MV-4-11 (cell line): ENCODE results near the gene ULK4.
"Not testable (repeated sequence)": the region's sequence is repeated elsewhere in the genome, so short reads cannot be mapped to it uniquely, and the experiment has no call there.

Experiments used
- DNase-seq: peaks from one replicate; lab custom pipeline; 2025; lab: John Stamatoyannopoulos, UW

Gene ULK4

DNA sequence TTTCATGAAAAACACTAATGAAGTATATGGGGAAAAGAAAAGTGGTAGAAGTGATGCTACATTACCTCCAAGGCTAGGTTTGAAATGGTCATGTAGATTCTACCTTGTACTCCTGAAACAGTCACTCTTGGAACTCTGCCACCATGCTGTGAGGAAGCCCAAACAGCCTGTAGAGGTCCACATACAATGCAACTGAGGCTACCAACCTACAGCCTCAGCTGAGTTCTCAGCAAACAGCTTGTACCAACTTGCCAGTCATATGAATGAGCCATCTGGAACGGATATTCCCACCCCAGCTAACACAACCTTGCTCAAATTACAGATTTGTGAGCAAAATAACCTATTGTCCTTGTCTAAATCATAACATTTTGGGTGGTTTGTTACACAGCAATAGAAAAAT lies 193.5 kb downstream of the ULK4 start:
- DNase-seq, result no peak

GRCh38 chr3:41762867-41763266 lies 199.0 kb downstream of the ULK4 start:
- not testable (repeated sequence) for DNase-seq

DNA sequence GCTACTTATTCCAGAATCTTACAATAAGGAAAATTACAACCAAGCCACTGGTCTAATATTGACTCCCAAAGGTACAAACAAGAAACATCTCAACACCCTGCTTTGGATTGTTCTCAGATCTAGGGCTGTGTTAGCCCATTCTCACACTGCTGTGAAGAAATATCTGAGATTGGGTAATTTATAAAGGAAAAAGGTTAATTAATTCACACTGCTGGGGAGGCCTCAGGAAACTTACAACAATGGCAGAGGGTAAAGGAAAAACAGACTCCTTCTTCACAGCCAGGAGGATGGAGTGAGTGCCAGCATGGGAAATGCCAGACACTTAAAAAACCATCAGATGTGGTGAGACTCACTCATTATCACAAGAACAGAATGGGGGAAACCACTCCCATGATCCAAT lies 208.3 kb downstream of the ULK4 start:
- DNase-seq, result no peak

DNA sequence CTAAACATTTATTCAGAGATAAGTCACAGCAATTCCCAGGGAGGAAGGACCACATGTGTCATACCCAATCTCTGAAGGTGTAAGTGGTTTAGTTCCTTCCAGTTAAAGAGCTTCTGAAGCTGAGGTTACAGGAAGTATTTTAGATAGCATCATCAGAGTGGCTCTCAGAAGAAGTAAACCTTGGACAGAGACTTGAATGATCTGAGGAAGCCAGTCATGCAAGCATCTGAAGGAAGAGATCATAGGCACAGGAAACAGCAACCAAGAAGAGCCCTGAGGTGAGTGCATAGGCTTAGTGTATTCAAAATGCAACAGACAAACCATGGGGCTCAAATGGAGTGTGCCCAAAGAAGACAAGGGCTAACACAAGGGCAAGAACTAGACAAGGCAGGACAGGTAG lies 210.3 kb downstream of the ULK4 start:
- no peak for DNase-seq

- DNase-seq, result no peak
Measured at GRCh38 chr3:41749988-41750387, 211.9 kb downstream of the ULK4 start.

DNA sequence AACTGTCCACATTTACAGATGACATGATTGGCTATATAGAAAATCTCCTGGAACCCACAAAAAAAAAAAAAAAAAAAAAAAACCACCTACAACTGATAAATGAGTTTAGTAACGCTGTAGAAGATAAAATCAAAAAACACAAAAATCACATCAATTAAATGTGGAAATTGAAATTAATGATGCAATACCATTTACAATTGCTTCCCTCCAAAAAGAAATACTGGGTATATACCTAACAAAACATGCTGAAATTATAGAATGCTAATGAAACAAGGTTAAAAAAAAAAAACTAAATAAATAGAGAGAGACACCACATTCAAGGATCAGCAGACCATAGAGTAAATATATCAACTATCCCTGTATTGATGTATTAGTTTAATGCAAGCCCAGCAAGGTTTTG lies 215.7 kb downstream of the ULK4 start:
- no peak for DNase-seq

- DNase-seq, result no peak
Measured at GRCh38 chr3:41742121-41742520, 219.8 kb downstream of the ULK4 start.

DNA sequence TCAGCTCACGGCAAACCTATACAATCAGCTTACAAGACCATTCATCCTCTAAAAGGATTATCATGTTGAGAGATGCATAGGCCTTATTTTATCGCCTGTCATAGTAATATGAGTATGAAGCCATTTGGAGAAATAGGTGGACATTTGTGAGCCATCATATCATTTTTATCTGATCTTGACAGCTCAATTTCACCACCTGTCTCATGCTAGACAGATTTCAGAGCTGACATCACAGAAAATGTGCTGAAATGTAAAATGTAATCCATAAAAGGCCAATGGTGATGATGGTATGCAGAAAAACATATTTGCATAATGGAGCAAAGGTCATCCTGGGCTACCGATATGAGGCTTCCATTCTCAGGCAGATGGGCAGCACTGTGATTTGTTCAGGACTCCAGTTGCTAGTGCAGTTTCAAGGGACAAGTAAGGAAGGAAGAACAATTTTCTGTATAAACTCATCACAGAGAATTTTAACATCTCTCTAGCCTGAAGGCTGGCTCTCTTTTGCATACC lies 221.5 kb downstream of the ULK4 start:
- DNase-seq, result no peak

- DNase-seq, result no peak
Measured at GRCh38 chr3:41726891-41727290, 235.0 kb downstream of the ULK4 start.

GRCh38 chr3:41717641-41718040 lies 244.3 kb downstream of the ULK4 start:
- DNase-seq, result no peak

DNA sequence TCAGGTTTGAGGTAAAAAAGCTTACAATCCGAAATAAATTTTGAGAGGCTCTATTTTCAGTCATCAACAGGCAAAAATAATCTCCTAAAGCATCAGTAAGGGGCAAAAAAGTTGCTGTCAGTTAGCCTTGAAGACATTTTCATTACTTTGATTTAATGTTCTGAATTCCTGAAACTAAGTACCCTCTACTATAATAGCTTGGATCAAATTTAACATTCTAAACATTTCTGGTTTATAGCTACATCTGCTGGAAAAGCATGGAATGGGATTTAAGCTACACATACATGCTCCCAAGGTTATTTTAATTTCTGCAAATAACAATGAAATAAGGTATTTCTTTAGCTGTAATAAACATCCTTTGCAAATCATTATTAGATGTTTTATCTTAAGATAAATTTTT lies 245.4 kb downstream of the ULK4 start:
- DNase-seq, result no peak

GRCh38 chr3:41715376-41715775 lies 246.5 kb downstream of the ULK4 start:
- no peak for DNase-seq

GRCh38 chr3:41711651-41712050 lies 250.3 kb downstream of the ULK4 start:
- peak; percentile 81 for DNase-seq

- no peak for DNase-seq
Measured at GRCh38 chr3:41710646-41711388, 251.1 kb downstream of the ULK4 start.

- DNase-seq, result not testable (repeated sequence)
Measured at GRCh38 chr3:41709213-41709612, 252.7 kb downstream of the ULK4 start.

GRCh38 chr3:41708176-41708575 lies 253.7 kb downstream of the ULK4 start:
- no peak for DNase-seq

DNA sequence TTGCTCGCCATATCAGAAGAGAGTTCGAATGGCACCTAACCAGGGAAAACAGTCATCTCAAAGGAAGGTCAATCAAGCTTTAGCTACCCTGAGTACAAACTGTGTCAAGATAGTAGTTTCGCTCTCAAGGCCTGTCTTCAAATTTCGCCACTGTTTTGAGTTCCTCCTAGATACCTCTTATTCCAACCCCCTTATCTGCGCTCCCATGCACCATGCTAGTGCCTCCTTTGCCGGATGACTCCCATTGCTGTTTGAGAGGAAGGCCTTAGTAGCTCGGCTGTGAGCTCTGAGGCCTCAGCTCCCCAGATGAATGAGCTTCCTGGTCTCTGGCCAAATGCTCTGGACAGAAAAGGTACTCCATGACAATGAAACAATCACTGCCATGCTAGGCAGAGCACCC lies 256.0 kb downstream of the ULK4 start:
- no peak for DNase-seq

GRCh38 chr3:41701191-41701698 lies 260.7 kb downstream of the ULK4 start:
- no peak for DNase-seq

DNA sequence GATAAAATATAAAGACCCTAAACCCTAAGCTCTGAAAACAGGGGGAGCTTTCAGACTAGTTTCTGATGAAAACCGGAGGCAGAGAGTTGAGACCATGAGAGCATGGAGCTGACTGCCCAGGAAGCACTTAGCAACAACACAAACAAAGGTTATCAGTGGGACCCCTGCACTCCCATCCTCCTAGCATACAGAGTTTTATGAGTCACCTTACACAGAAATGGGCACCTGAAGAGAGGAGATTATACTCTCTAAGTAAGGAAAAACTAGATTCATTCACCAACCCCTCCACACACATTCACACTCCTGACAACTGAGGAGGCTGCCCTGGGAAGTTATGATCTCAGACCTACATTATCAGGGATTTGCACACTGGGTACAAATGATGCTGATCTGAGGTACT lies 261.7 kb downstream of the ULK4 start:
- no peak for DNase-seq

GRCh38 chr3:41698898-41699297 lies 263.0 kb downstream of the ULK4 start:
- DNase-seq, result no peak

- no peak for DNase-seq
Measured at GRCh38 chr3:41697702-41698101, 264.2 kb downstream of the ULK4 start.

GRCh38 chr3:41695806-41696205 lies 266.1 kb downstream of the ULK4 start:
- not testable (repeated sequence) for DNase-seq

DNA sequence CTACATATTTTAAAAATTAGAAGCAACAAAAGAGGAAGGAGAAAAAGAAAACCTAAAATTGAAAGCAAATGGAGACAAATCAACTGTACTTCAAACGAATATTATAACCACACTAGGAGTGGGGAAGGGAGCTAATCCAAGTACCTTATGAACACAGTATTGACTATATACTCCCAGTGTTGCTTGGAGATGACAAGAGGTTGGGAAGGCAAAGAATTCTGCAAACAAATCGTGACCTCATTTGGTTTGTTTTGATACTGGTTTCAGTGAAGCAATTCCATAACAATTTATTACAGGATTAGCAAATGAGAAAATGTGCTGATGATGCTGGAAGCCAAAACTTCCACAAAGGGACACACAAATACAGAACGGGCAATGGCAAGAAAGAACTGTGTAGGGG lies 268.1 kb downstream of the ULK4 start:
- DNase-seq, result peak; percentile 10
